ENCODE data around the gene NTRK3. TPM values are rescaled to one million over a fixed set of nuclear protein-coding genes. Genes with fewer than 3 reads are reported as not detected.
A peak's percentile ranks its signal among the peaks of the same experiment; 100 is the strongest.

NTRK3 gene
- total RNA-seq, 1 experiment from 2014 or later, result not detected

GRCh38 chr15:87881026-87881425 is 375.5 kb downstream of the NTRK3 start:
- Mint-ChIP-seq H3K4me3 (ENCODE audit: unreplicated experiment) (no peak overlapping the region), H3K9me3 (ENCODE audit: unreplicated experiment) (no peaks in the 10 kb centered on the region), H3K27me3 (ENCODE audit: insufficient read depth, unreplicated experiment) (no peaks in the 10 kb centered on the region), H3K27ac (ENCODE audit: unreplicated experiment) (no peak overlapping the region), H3K36me3 (ENCODE audit: insufficient read depth, unreplicated experiment) (no peaks in the 10 kb centered on the region), H3K4me1 (ENCODE audit: low read depth, unreplicated experiment) (peaks cover 6% of the 10 kb centered on the region)
- Histone ChIP-seq H3K36me3 (ENCODE audit: control insufficient read depth, insufficient read depth, low read length) (no peaks in the 10 kb centered on the region), H3K9me3 (no peaks in the 10 kb centered on the region), H3K4me3 (ENCODE audit: low read depth, low read length) (no peak overlapping the region), H3K27me3 (replicated peaks; ENCODE audit: control insufficient read depth, insufficient read depth, low read length) (no peaks in the 10 kb centered on the region), H3K4me1 (peaks cover 4% of the 10 kb centered on the region; the same call in 1 of the 2 replicates)
- ChIA-PET POLR2A (no interaction called here), CTCF (no interaction called here)
- no peak for DNase-seq
- TF ChIP-seq CTCF (IDR thresholded peaks at IDR 0.05; ENCODE audit: insufficient read depth in 1 of 2, low read depth in 1 of 2, low read length in 1 of 2, severe bottlenecking in 1 of 2, unreplicated experiment in 1 of 2), result no peak
- intact Hi-C loops (cut with micrococcal nuclease; ENCODE audit: unreplicated experiment), result no loop called here
- no TSS peak for BruUV-seq (replicated peaks)

GRCh38 chr15:87877822-87878542 is 378.6 kb downstream of the NTRK3 start:
- no peak for TF ChIP-seq CTCF (IDR thresholded peaks at IDR 0.05; ENCODE audit: insufficient read depth in 1 of 2, low read depth in 1 of 2, low read length in 1 of 2, severe bottlenecking in 1 of 2, unreplicated experiment in 1 of 2)
- ChIA-PET POLR2A (no interaction called here), CTCF (no interaction called here)
- no peak overlapping the region for H3K4me3 ChIP-seq (ENCODE audit: low read depth, low read length)
- no peak for DNase-seq
- H3K27ac Mint-ChIP-seq (ENCODE audit: unreplicated experiment), result no peak overlapping the region
- peaks cover 6% of the 10 kb centered on the region for H3K4me1 Mint-ChIP-seq (ENCODE audit: low read depth, unreplicated experiment)
- no peaks in the 10 kb centered on the region for H3K27me3 Mint-ChIP-seq (ENCODE audit: insufficient read depth, unreplicated experiment)
- H3K4me1 ChIP-seq, result peaks cover 4% of the 10 kb centered on the region; the same call in 1 of the 2 replicates
- no peaks in the 10 kb centered on the region for H3K27me3 ChIP-seq (replicated peaks; ENCODE audit: control insufficient read depth, insufficient read depth, low read length)
- BruUV-seq (replicated peaks), result no TSS peak
- H3K4me3 Mint-ChIP-seq (ENCODE audit: unreplicated experiment), result no peak overlapping the region
- H3K9me3 Mint-ChIP-seq (ENCODE audit: unreplicated experiment), result no peaks in the 10 kb centered on the region
- H3K36me3 ChIP-seq (ENCODE audit: control insufficient read depth, insufficient read depth, low read length), result no peaks in the 10 kb centered on the region
- no peaks in the 10 kb centered on the region for H3K36me3 Mint-ChIP-seq (ENCODE audit: insufficient read depth, unreplicated experiment)
- no peaks in the 10 kb centered on the region for H3K9me3 ChIP-seq
- intact Hi-C loops (cut with micrococcal nuclease; ENCODE audit: unreplicated experiment), result no loop called here

GRCh38 chr15:87877114-87877810 is 379.3 kb downstream of the NTRK3 start:
- H3K4me1 ChIP-seq, result peaks cover 4% of the 10 kb centered on the region; the same call in 1 of the 2 replicates
- Mint-ChIP-seq H3K27me3 (ENCODE audit: insufficient read depth, unreplicated experiment) (no peaks in the 10 kb centered on the region), H3K9me3 (ENCODE audit: unreplicated experiment) (no peaks in the 10 kb centered on the region), H3K36me3 (ENCODE audit: insufficient read depth, unreplicated experiment) (no peaks in the 10 kb centered on the region), H3K27ac (ENCODE audit: unreplicated experiment) (no peak overlapping the region), H3K4me1 (ENCODE audit: low read depth, unreplicated experiment) (peaks cover 6% of the 10 kb centered on the region), H3K4me3 (ENCODE audit: unreplicated experiment) (no peak overlapping the region)
- ChIA-PET CTCF (no interaction called here), POLR2A (no interaction called here)
- H3K36me3 ChIP-seq (ENCODE audit: control insufficient read depth, insufficient read depth, low read length), result no peaks in the 10 kb centered on the region
- no TSS peak for BruUV-seq (replicated peaks)
- intact Hi-C loops (cut with micrococcal nuclease; ENCODE audit: unreplicated experiment), result no loop called here
- no peak for TF ChIP-seq CTCF (IDR thresholded peaks at IDR 0.05; ENCODE audit: insufficient read depth in 1 of 2, low read depth in 1 of 2, low read length in 1 of 2, severe bottlenecking in 1 of 2, unreplicated experiment in 1 of 2)
- no peak overlapping the region for H3K4me3 ChIP-seq (ENCODE audit: low read depth, low read length)
- no peaks in the 10 kb centered on the region for H3K9me3 ChIP-seq
- no peaks in the 10 kb centered on the region for H3K27me3 ChIP-seq (replicated peaks; ENCODE audit: control insufficient read depth, insufficient read depth, low read length)
- DNase-seq, result peak; percentile 11 to 58

Data from Caco-2 (cell line).